ENCODE results near the gene UBR4. TPM values are rescaled to one million over a fixed set of nuclear protein-coding genes. Genes with fewer than 3 reads are reported as not detected.

UBR4 gene
- total RNA-seq, 1 donor = 149 TPM

GRCh38 chr1:19130468-19130867 lies 79.6 kb downstream of the UBR4 start:
- Histone ChIP-seq H3K79me2 (ENCODE audit: insufficient read depth, low read length) (peaks cover 6% of the 10 kb centered on the region), H4K20me1 (ENCODE audit: insufficient read depth, low read length) (peaks cover 5% of the 10 kb centered on the region), H3K27me3 (ENCODE audit: insufficient read depth, low read length) (no peaks in the 10 kb centered on the region), H3K4me2 (ENCODE audit: insufficient read depth, low read length) (no peak overlapping the region), H3K9me3 (ENCODE audit: low read depth, low read length) (no peaks in the 10 kb centered on the region), H3K27ac (ENCODE audit: low read depth, low read length) (no peak overlapping the region), H2AFZ (ENCODE audit: low read length) (no peak overlapping the region), H3K4me1 (ENCODE audit: insufficient read depth, low read length) (no peaks in the 10 kb centered on the region), H3K4me3 (ENCODE audit: insufficient read depth, low read length) (no peak overlapping the region), H3K36me3 (ENCODE audit: insufficient read depth, low read length) (peaks cover 88% of the 10 kb centered on the region)
- no peak for DNase-seq (ENCODE audit: insufficient read length, low spot score, missing footprints)
- no peak for TF ChIP-seq CTCF (IDR thresholded peaks at IDR 0.05; ENCODE audit: extremely low read depth, low read depth, low read length)

- DNase-seq (ENCODE audit: insufficient read length, low spot score, missing footprints) = no peak
- Histone ChIP-seq H3K4me1 (ENCODE audit: insufficient read depth, low read length) (no peaks in the 10 kb centered on the region), H3K9me3 (ENCODE audit: low read depth, low read length) (no peaks in the 10 kb centered on the region), H4K20me1 (ENCODE audit: insufficient read depth, low read length) (peaks cover 5% of the 10 kb centered on the region), H3K27me3 (ENCODE audit: insufficient read depth, low read length) (no peaks in the 10 kb centered on the region), H3K4me3 (ENCODE audit: insufficient read depth, low read length) (no peak overlapping the region), H3K79me2 (ENCODE audit: insufficient read depth, low read length) (no peaks in the 10 kb centered on the region), H3K4me2 (ENCODE audit: insufficient read depth, low read length) (no peak overlapping the region), H2AFZ (ENCODE audit: low read length) (no peak overlapping the region), H3K36me3 (ENCODE audit: insufficient read depth, low read length) (peaks cover 88% of the 10 kb centered on the region), H3K27ac (ENCODE audit: low read depth, low read length) (no peak overlapping the region)
- TF ChIP-seq CTCF (IDR thresholded peaks at IDR 0.05; ENCODE audit: extremely low read depth, low read depth, low read length) = no peak
Observed at GRCh38 chr1:19128968-19129514, 81.0 kb downstream of the UBR4 start.

GRCh38 chr1:19124273-19124672 lies 85.8 kb downstream of the UBR4 start:
- Histone ChIP-seq H3K9me3 (ENCODE audit: low read depth, low read length) (no peaks in the 10 kb centered on the region), H4K20me1 (ENCODE audit: insufficient read depth, low read length) (peaks cover 14% of the 10 kb centered on the region), H3K4me3 (ENCODE audit: insufficient read depth, low read length) (no peak overlapping the region), H3K4me2 (ENCODE audit: insufficient read depth, low read length) (no peak overlapping the region), H3K27me3 (ENCODE audit: insufficient read depth, low read length) (no peaks in the 10 kb centered on the region), H3K79me2 (ENCODE audit: insufficient read depth, low read length) (no peaks in the 10 kb centered on the region), H2AFZ (ENCODE audit: low read length) (no peak overlapping the region), H3K36me3 (ENCODE audit: insufficient read depth, low read length) (peaks cover 98% of the 10 kb centered on the region), H3K27ac (ENCODE audit: low read depth, low read length) (no peak overlapping the region), H3K4me1 (ENCODE audit: insufficient read depth, low read length) (no peaks in the 10 kb centered on the region)
- no peak for TF ChIP-seq CTCF (IDR thresholded peaks at IDR 0.05; ENCODE audit: extremely low read depth, low read depth, low read length)
- no peak for DNase-seq (ENCODE audit: insufficient read length, low spot score, missing footprints)

- H3K36me3 ChIP-seq (ENCODE audit: insufficient read depth, low read length) = peaks cover 98% of the 10 kb centered on the region
Observed at GRCh38 chr1:19123837-19124236, 86.2 kb downstream of the UBR4 start.

More at GRCh38 chr1:19123837-19124236, 86.2 kb downstream of the UBR4 start:
- Histone ChIP-seq H4K20me1 (ENCODE audit: insufficient read depth, low read length) (peaks cover 14% of the 10 kb centered on the region), H3K4me1 (ENCODE audit: insufficient read depth, low read length) (no peaks in the 10 kb centered on the region), H3K27ac (ENCODE audit: low read depth, low read length) (no peak overlapping the region), H2AFZ (ENCODE audit: low read length) (no peak overlapping the region), H3K4me3 (ENCODE audit: insufficient read depth, low read length) (no peak overlapping the region), H3K9me3 (ENCODE audit: low read depth, low read length) (no peaks in the 10 kb centered on the region), H3K4me2 (ENCODE audit: insufficient read depth, low read length) (no peak overlapping the region), H3K79me2 (ENCODE audit: insufficient read depth, low read length) (no peaks in the 10 kb centered on the region), H3K27me3 (ENCODE audit: insufficient read depth, low read length) (no peaks in the 10 kb centered on the region)
- no peak for TF ChIP-seq CTCF (IDR thresholded peaks at IDR 0.05; ENCODE audit: extremely low read depth, low read depth, low read length)
- peak; percentile 34 for DNase-seq (ENCODE audit: insufficient read length, low spot score, missing footprints)

All from osteoblast (primary cell).